Type B pancreatic cell (in vitro differentiated cells): Measurements from ENCODE around the gene SNAP25. TPM values are rescaled to one million over a fixed set of nuclear protein-coding genes. Genes with fewer than 3 reads are reported as not detected.

ENCODE experiments used
- DNase-seq: peaks from one replicate; pipeline ENCODE4 v3.0.0; 2021; ENCODE audit warnings: mixed read lengths; ENCODE audit not compliant: unreplicated experiment; ENCODE audit errors: extremely low spot score
- H3K27ac Mint-ChIP-seq: 2 replicates; pipeline ENCODE4 v1.8.0; 2021; ENCODE audit warnings: mild to moderate bottlenecking, mixed read lengths
- H3K27me3 Mint-ChIP-seq: 2 replicates; pipeline ENCODE4 v1.8.0; 2021; ENCODE audit warnings: mixed read lengths
- H3K36me3 Mint-ChIP-seq: 2 replicates; pipeline ENCODE4 v1.8.0; 2021; ENCODE audit warnings: mixed read lengths
- H3K4me1 Mint-ChIP-seq: one replicate; pipeline ENCODE4 v1.8.0; 2021; ENCODE audit warnings: mixed read lengths; ENCODE audit not compliant: unreplicated experiment
- H3K4me3 Mint-ChIP-seq: 2 replicates; pipeline ENCODE4 v1.8.0; 2021; ENCODE audit warnings: mild to moderate bottlenecking, mixed read lengths
- H3K9me3 Mint-ChIP-seq: 2 replicates; pipeline ENCODE4 v1.8.0; 2021; ENCODE audit warnings: mixed read lengths
- CTCF ChIP-seq: fragments of 200-600 bp; sonication (generic); conservative IDR thresholded peaks from 2 replicates; pipeline ENCODE4 v1.5.0; 2021; ENCODE audit warnings: antibody characterized with exemption, mild to moderate bottlenecking
- total RNA-seq: library from RNA; stranded (reverse); gene quantifications from 2 replicates; pipeline ENCODE4 v1.2.1, GENCODE V29; 2021; ENCODE audit warnings: low replicate concordance

SNAP25 gene
- total RNA-seq, 1 donor from 2014 or later, result 12.5 TPM

GRCh38 chr20:10228330-10228729 lies 9.7 kb downstream of the SNAP25 start:
- Mint-ChIP-seq H3K27ac (no peak overlapping the region), H3K36me3 (no peaks in the 10 kb centered on the region), H3K4me3 (no peak overlapping the region), H3K27me3 (peaks cover 3% of the 10 kb centered on the region), H3K9me3 (no peaks in the 10 kb centered on the region), H3K4me1 (no peaks in the 10 kb centered on the region)
- no peak for TF ChIP-seq CTCF
- no peak for DNase-seq

- no peaks in the 10 kb centered on the region for H3K36me3 Mint-ChIP-seq
- no peak for DNase-seq
- H3K4me1 Mint-ChIP-seq, result no peaks in the 10 kb centered on the region
- no peak overlapping the region for H3K27ac Mint-ChIP-seq
- TF ChIP-seq CTCF, result no peak
- no peaks in the 10 kb centered on the region for H3K9me3 Mint-ChIP-seq
- H3K27me3 Mint-ChIP-seq, result peaks cover 3% of the 10 kb centered on the region
- no peak overlapping the region for H3K4me3 Mint-ChIP-seq
Observed at GRCh38 chr20:10231290-10231689, 12.7 kb downstream of the SNAP25 start.

GRCh38 chr20:10236540-10237533 lies 18.2 kb downstream of the SNAP25 start:
- no peak overlapping the region for H3K27ac Mint-ChIP-seq

GRCh38 chr20:10239954-10240353 lies 21.3 kb downstream of the SNAP25 start:
- Mint-ChIP-seq H3K9me3 (no peaks in the 10 kb centered on the region), H3K27ac (no peak overlapping the region), H3K4me3 (no peak overlapping the region), H3K4me1 (peaks cover 4% of the 10 kb centered on the region), H3K36me3 (no peaks in the 10 kb centered on the region), H3K27me3 (no peaks in the 10 kb centered on the region)
- no peak for DNase-seq
- TF ChIP-seq CTCF, result no peak

More at GRCh38 chr20:10236540-10237533, 18.2 kb downstream of the SNAP25 start:
- H3K4me1 Mint-ChIP-seq, result peaks cover 4% of the 10 kb centered on the region
- no peak for DNase-seq
- peaks cover 3% of the 10 kb centered on the region for H3K27me3 Mint-ChIP-seq
- no peaks in the 10 kb centered on the region for H3K9me3 Mint-ChIP-seq
- H3K4me3 Mint-ChIP-seq, result no peak overlapping the region
- H3K36me3 Mint-ChIP-seq, result no peaks in the 10 kb centered on the region
- no peak for TF ChIP-seq CTCF

GRCh38 chr20:10240655-10241054 lies 22.0 kb downstream of the SNAP25 start:
- H3K27me3 Mint-ChIP-seq, result no peaks in the 10 kb centered on the region
- H3K4me1 Mint-ChIP-seq, result peaks cover 4% of the 10 kb centered on the region
- TF ChIP-seq CTCF, result no peak
- no peak overlapping the region for H3K4me3 Mint-ChIP-seq
- H3K36me3 Mint-ChIP-seq, result no peaks in the 10 kb centered on the region
- no peaks in the 10 kb centered on the region for H3K9me3 Mint-ChIP-seq
- H3K27ac Mint-ChIP-seq, result no peak overlapping the region
- no peak for DNase-seq
